ENCODE measurements around the gene TMSB4X.
A peak's percentile ranks its signal among the peaks of the same experiment; 100 is the strongest.

The TMSB4X gene

GRCh38 chrX:13007519-13008188, 32.7 kb downstream of the TMSB4X start:
- Histone ChIP-seq H3K27ac (ENCODE audit: low read depth, low read length) (no peak overlapping the region), H3K4me3 (ENCODE audit: low read depth in 1 of 2, low read length in 2 of 2) (no peak overlapping the region), H3K36me3 (ENCODE audit: control insufficient read depth in 1 of 2, insufficient read depth in 2 of 2, low read length in 2 of 2) (no peaks in the 10 kb centered on the region), H3K27me3 (ENCODE audit: control insufficient read depth in 1 of 2, insufficient read depth in 2 of 2, low read length in 2 of 2) (no peaks in the 10 kb centered on the region), H3K4me1 (ENCODE audit: control insufficient read depth in 1 of 2, insufficient read depth in 2 of 2, low read length in 2 of 2) (peaks cover 16 to 17% of the 10 kb centered on the region in 2 donors), H3K9ac (ENCODE audit: low read depth in 1 of 2, low read length in 2 of 2) (no peak overlapping the region), H3K9me3 (ENCODE audit: control insufficient read depth in 1 of 2, low read length in 2 of 2) (no peaks in the 10 kb centered on the region)

- H3K9me3 ChIP-seq (ENCODE audit: control insufficient read depth in 1 of 2, low read length in 2 of 2), result no peaks in the 10 kb centered on the region
- no peak overlapping the region for H3K4me3 ChIP-seq (ENCODE audit: low read depth in 1 of 2, low read length in 2 of 2)
- no peaks in the 10 kb centered on the region for H3K36me3 ChIP-seq (ENCODE audit: control insufficient read depth in 1 of 2, insufficient read depth in 2 of 2, low read length in 2 of 2)
- H3K4me1 ChIP-seq (ENCODE audit: control insufficient read depth in 1 of 2, insufficient read depth in 2 of 2, low read length in 2 of 2), result peaks cover 17% of the 10 kb centered on the region in 2 donors
- no peak overlapping the region for H3K27ac ChIP-seq (ENCODE audit: low read depth, low read length)
- H3K27me3 ChIP-seq (ENCODE audit: control insufficient read depth in 1 of 2, insufficient read depth in 2 of 2, low read length in 2 of 2), result no peaks in the 10 kb centered on the region
- H3K9ac ChIP-seq (ENCODE audit: low read depth in 1 of 2, low read length in 2 of 2), result no peak overlapping the region
These were observed 33.3 kb downstream of the TMSB4X start for GRCh38 chrX:13008189-13008533.

- H3K9ac ChIP-seq (ENCODE audit: low read depth in 1 of 2, low read length in 2 of 2), result no peak overlapping the region
- no peaks in the 10 kb centered on the region for H3K27me3 ChIP-seq (ENCODE audit: control insufficient read depth in 1 of 2, insufficient read depth in 2 of 2, low read length in 2 of 2)
- no peak overlapping the region for H3K4me3 ChIP-seq (ENCODE audit: low read depth in 1 of 2, low read length in 2 of 2)
- H3K27ac ChIP-seq (ENCODE audit: low read depth, low read length), result no peak overlapping the region
- H3K9me3 ChIP-seq (ENCODE audit: control insufficient read depth in 1 of 2, low read length in 2 of 2), result no peaks in the 10 kb centered on the region
- no peaks in the 10 kb centered on the region for H3K36me3 ChIP-seq (ENCODE audit: control insufficient read depth in 1 of 2, insufficient read depth in 2 of 2, low read length in 2 of 2)
- H3K4me1 ChIP-seq (ENCODE audit: control insufficient read depth in 1 of 2, insufficient read depth in 2 of 2, low read length in 2 of 2), result peaks cover 17 to 23% of the 10 kb centered on the region in 2 donors
These were observed 33.9 kb downstream of the TMSB4X start for GRCh38 chrX:13008851-13009250.

- Histone ChIP-seq H3K27ac (ENCODE audit: low read depth, low read length) (no peak overlapping the region), H3K4me3 (ENCODE audit: low read depth in 1 of 2, low read length in 2 of 2) (no peak overlapping the region), H3K9me3 (ENCODE audit: control insufficient read depth in 1 of 2, low read length in 2 of 2) (no peaks in the 10 kb centered on the region), H3K9ac (ENCODE audit: low read depth in 1 of 2, low read length in 2 of 2) (no peak overlapping the region), H3K27me3 (ENCODE audit: control insufficient read depth in 1 of 2, insufficient read depth in 2 of 2, low read length in 2 of 2) (no peaks in the 10 kb centered on the region), H3K36me3 (ENCODE audit: control insufficient read depth in 1 of 2, insufficient read depth in 2 of 2, low read length in 2 of 2) (no peaks in the 10 kb centered on the region), H3K4me1 (ENCODE audit: control insufficient read depth in 1 of 2, insufficient read depth in 2 of 2, low read length in 2 of 2) (peaks cover 18 to 27% of the 10 kb centered on the region in 2 donors)
These were observed 34.4 kb downstream of the TMSB4X start for GRCh38 chrX:13009273-13009672.

GRCh38 chrX:13009844-13010243, 34.9 kb downstream of the TMSB4X start:
- no peak overlapping the region for H3K4me3 ChIP-seq (ENCODE audit: low read depth in 1 of 2, low read length in 2 of 2)
- no peaks in the 10 kb centered on the region for H3K27me3 ChIP-seq (ENCODE audit: control insufficient read depth in 1 of 2, insufficient read depth in 2 of 2, low read length in 2 of 2)
- H3K36me3 ChIP-seq (ENCODE audit: control insufficient read depth in 1 of 2, insufficient read depth in 2 of 2, low read length in 2 of 2), result no peaks in the 10 kb centered on the region
- no peak overlapping the region for H3K27ac ChIP-seq (ENCODE audit: low read depth, low read length)
- H3K9me3 ChIP-seq (ENCODE audit: control insufficient read depth in 1 of 2, low read length in 2 of 2), result no peaks in the 10 kb centered on the region
- no peak overlapping the region for H3K9ac ChIP-seq (ENCODE audit: low read depth in 1 of 2, low read length in 2 of 2)
- H3K4me1 ChIP-seq (ENCODE audit: control insufficient read depth in 1 of 2, insufficient read depth in 2 of 2, low read length in 2 of 2), result peaks cover 24 to 32% of the 10 kb centered on the region in 2 donors

GRCh38 chrX:13010546-13010945, 35.6 kb downstream of the TMSB4X start:
- no peaks in the 10 kb centered on the region for H3K9me3 ChIP-seq (ENCODE audit: control insufficient read depth in 1 of 2, low read length in 2 of 2)
- peaks cover 25 to 32% of the 10 kb centered on the region in 2 donors for H3K4me1 ChIP-seq (ENCODE audit: control insufficient read depth in 1 of 2, insufficient read depth in 2 of 2, low read length in 2 of 2)
- no peaks in the 10 kb centered on the region for H3K27me3 ChIP-seq (ENCODE audit: control insufficient read depth in 1 of 2, insufficient read depth in 2 of 2, low read length in 2 of 2)
- H3K9ac ChIP-seq (ENCODE audit: low read depth in 1 of 2, low read length in 2 of 2), result no peak overlapping the region
- H3K36me3 ChIP-seq (ENCODE audit: control insufficient read depth in 1 of 2, insufficient read depth in 2 of 2, low read length in 2 of 2), result no peaks in the 10 kb centered on the region
- H3K4me3 ChIP-seq (ENCODE audit: low read depth in 1 of 2, low read length in 2 of 2), result no peak overlapping the region
- H3K27ac ChIP-seq (ENCODE audit: low read depth, low read length), result no peak overlapping the region

- H3K9me3 ChIP-seq (ENCODE audit: control insufficient read depth in 1 of 2, low read length in 2 of 2), result no peaks in the 10 kb centered on the region
- peak overlapping the region; percentile 25 for H3K27ac ChIP-seq (ENCODE audit: low read depth, low read length)
- peak overlapping the region; percentile 17 to 36 for H3K4me3 ChIP-seq (ENCODE audit: low read depth in 1 of 2, low read length in 2 of 2)
- H3K4me1 ChIP-seq (ENCODE audit: control insufficient read depth in 1 of 2, insufficient read depth in 2 of 2, low read length in 2 of 2), result peaks cover 14 to 18% of the 10 kb centered on the region in 2 donors
- no peaks in the 10 kb centered on the region for H3K36me3 ChIP-seq (ENCODE audit: control insufficient read depth in 1 of 2, insufficient read depth in 2 of 2, low read length in 2 of 2)
- no peaks in the 10 kb centered on the region for H3K27me3 ChIP-seq (ENCODE audit: control insufficient read depth in 1 of 2, insufficient read depth in 2 of 2, low read length in 2 of 2)
- no peak overlapping the region for H3K9ac ChIP-seq (ENCODE audit: low read depth in 1 of 2, low read length in 2 of 2)
These were observed 38.6 kb downstream of the TMSB4X start for GRCh38 chrX:13013363-13014110.

GRCh38 chrX:13014111-13015096, 39.5 kb downstream of the TMSB4X start:
- Histone ChIP-seq H3K27me3 (ENCODE audit: control insufficient read depth in 1 of 2, insufficient read depth in 2 of 2, low read length in 2 of 2) (no peaks in the 10 kb centered on the region), H3K9me3 (ENCODE audit: control insufficient read depth in 1 of 2, low read length in 2 of 2) (no peaks in the 10 kb centered on the region), H3K4me1 (ENCODE audit: control insufficient read depth in 1 of 2, insufficient read depth in 2 of 2, low read length in 2 of 2) (peaks cover 14 to 16% of the 10 kb centered on the region in 2 donors), H3K4me3 (ENCODE audit: low read depth in 1 of 2, low read length in 2 of 2) (no peak overlapping the region), H3K27ac (ENCODE audit: low read depth, low read length) (no peak overlapping the region), H3K36me3 (ENCODE audit: control insufficient read depth in 1 of 2, insufficient read depth in 2 of 2, low read length in 2 of 2) (no peaks in the 10 kb centered on the region), H3K9ac (ENCODE audit: low read depth in 1 of 2, low read length in 2 of 2) (no peak overlapping the region)

GRCh38 chrX:13015536-13016236, 40.8 kb downstream of the TMSB4X start:
- no peak overlapping the region for H3K27ac ChIP-seq (ENCODE audit: low read depth, low read length)
- H3K9me3 ChIP-seq (ENCODE audit: control insufficient read depth in 1 of 2, low read length in 2 of 2), result no peaks in the 10 kb centered on the region
- H3K36me3 ChIP-seq (ENCODE audit: control insufficient read depth in 1 of 2, insufficient read depth in 2 of 2, low read length in 2 of 2), result no peaks in the 10 kb centered on the region
- H3K4me1 ChIP-seq (ENCODE audit: control insufficient read depth in 1 of 2, insufficient read depth in 2 of 2, low read length in 2 of 2), result peaks cover 14 to 16% of the 10 kb centered on the region in 2 donors
- no peak overlapping the region for H3K4me3 ChIP-seq (ENCODE audit: low read depth in 1 of 2, low read length in 2 of 2)
- H3K9ac ChIP-seq (ENCODE audit: low read depth in 1 of 2, low read length in 2 of 2), result no peak overlapping the region
- H3K27me3 ChIP-seq (ENCODE audit: control insufficient read depth in 1 of 2, insufficient read depth in 2 of 2, low read length in 2 of 2), result no peaks in the 10 kb centered on the region

Measured in duodenal mucosa (tissue), 2 donors.